ENCODE data around the gene PNP. TPM values are rescaled to one million over a fixed set of nuclear protein-coding genes. Genes with fewer than 3 reads are reported as not detected.

The PNP gene
- 343 and 388 TPM in 2 replicates for total RNA-seq

DNA sequence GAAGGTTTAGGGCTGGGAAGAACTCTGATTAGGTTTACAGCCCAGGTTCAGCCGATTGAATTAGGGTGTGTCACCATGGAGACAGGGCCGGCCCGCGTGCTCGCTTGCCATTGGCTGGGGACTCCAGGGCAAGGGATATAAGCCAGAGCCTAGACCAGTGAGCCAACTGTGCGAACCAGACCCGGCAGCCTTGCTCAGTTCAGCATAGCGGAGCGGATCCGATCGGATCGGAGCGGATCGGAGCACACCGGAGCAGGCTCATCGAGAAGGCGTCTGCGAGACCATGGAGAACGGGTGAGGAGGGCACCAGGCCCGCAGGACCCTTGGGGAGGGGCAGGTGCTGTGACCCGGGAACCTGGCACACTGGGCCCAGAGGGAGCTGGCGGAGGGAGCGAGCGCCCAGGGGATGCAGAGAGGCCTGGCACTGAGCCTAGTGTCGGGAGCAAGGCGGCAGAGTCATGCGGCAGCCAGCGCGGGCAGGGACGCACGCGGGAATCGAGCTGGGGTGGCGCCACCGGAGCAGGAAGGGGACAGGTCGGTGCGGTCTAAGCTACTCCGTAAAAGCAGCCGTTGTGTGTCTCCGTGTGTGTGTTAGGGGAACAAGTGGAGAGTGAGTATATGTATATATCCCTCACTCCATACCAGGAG, at the start of gene PNP:
TSS of gene PNP (plus strand) at position 165 of the 648 bp plus-strand sequence. CDS start at position 284, 119 bp downstream.

DNA sequence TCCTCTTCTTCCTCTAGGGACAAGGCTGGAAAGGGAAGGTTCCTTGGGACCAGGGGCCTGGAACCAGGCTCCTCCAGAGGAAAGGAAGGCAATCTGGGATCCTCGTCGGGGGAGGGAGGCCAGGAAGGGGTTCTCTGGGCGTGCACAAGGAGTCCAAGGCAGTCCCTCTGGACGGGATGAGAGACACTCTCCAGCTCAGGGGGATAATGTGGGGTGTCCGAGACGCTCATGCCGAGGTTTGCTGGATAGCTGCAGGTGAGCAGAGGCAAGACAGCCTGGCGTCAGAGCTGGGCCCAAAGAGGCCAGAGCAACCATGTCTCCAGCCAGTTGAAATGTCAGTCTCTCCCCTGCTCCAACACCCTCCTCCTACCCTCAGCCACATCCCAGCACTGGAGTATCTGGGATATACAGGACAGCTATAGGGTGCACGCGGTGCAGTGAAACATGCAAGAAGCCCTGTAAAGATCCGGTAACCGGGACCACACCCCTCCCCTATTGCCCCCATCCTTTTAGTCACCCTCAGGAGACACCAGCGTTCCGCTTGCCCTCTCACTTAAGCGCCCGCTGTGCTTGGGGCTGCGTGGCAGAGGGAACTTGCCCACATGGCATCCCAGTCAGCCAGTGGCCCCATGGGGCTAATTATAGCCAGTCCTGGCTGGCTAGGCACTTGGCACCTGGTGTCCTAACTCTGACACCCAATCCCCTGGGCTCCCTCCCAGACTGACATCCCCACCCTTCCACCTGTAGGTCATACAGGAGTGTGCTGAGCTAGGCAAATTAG, 33.4 kb upstream of the PNP start, which contains the start of gene KLHL33:
TSS of gene KLHL33 (minus strand) at position 585 of the 781 bp plus-strand sequence. CDS start at position 230, 355 bp downstream.

DNA sequence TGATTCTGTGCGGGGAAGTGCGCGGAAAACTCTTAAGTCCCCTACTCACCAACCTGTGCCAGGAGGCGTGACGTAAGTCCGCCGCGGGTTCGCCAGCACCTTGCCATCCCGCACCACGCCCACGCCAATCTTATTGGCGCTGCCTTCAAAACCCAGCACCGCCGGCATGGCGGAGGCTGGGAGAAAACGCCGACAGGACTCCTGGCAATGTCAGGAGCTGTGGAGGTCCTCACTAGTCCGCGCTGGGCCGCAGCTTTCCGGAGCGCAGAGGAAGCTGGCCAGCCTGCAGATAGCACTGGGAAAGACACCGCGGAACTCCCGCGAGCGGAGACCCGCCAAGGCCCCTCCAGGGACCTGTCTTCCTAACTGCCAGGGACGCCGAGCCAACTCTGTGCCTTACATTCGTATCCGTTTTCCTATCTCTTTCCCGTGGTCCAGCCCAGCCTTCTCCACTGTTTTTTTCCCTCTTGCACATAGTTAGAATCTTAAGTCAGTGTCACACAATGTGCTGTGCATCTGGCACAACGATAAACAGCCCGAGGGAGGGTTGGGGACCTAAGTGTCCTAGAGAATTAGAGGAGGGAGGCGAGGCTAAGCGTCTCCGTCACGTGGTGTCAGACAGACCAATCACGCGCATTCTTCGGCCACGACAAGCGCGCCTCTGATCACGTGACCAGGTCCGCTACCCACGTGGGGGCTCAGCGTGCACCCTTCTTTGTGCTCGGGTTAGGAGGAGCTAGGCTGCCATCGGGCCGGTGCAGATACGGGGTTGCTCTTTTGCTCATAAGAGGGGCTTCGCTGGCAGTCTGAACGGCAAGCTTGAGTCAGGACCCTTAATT, 14.5 kb upstream of the PNP start, which contains the start of the genes APEX1 and OSGEP:
TSS of gene APEX1 (plus strand) at position 711 of the 839 bp plus-strand sequence. CDS start 420 bp downstream, outside the sequence.
TSS of gene OSGEP (minus strand) at position 297 of the 839 bp plus-strand sequence. CDS start at position 168, 129 bp downstream.

DNA sequence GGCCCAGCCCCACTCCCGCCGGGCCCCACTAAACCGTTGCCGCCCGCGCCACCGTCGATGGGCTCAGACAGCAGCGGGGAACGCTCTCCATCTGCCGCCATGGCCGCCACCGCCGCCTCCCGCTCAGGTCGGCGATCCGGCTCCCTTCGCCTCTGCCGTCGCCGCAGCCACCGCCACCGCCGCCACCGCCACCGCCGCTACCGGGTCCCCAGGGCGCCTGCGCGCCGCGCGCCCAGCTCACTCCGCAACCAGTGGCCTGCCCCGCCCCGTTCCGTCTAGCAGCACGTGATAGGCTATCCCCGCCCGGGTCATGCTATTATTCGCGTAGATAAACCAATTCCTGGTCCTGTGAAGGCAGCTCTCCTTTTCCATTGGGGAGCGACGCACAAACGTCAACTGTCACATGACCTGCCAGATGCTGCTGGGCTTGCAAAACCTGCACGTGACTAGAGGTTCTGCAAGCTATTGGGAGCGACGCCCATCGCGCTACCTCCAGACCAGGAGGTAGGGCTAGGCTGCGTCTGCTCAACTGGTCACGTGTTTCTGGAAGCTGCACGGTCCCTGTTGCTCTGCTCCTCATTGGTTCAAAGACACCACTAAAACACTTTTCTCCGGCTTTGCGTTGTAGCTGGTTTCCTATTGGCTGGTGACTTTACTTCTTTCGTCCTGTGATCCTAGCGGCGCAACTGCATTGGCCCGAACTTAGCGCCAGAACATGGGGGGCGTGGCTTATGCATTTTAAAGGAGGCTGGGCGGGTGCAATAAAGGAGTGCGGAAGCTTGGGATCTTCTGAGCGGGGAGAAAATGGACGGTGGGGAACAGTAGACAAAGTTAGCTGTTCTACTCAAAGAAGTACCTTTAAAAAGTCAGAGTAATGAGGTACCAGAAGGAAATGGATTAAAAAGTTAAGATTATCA, 7.7 kb upstream of the PNP start, which contains the start of gene PIP4P1:
TSS of gene PIP4P1 (minus strand) at position 210 of the 917 bp plus-strand sequence. CDS start at position 101, 109 bp downstream.

Other genes starting within 250 kb of the PNP start
- not detected in 2 replicates for gene OR11H6, start 245.7 kb upstream of the PNP start, total RNA-seq
- not detected in 2 replicates for gene OR11H7, start 240.4 kb upstream of the PNP start, total RNA-seq
- not detected in 2 replicates for gene OR11H4, start 230.1 kb upstream of the PNP start, total RNA-seq
- 19.3 TPM in 2 replicates for gene TTC5, start 163.5 kb upstream of the PNP start, total RNA-seq
- 35.0 and 35.9 TPM in 2 replicates for gene CCNB1IP1, start 136.1 kb upstream of the PNP start, total RNA-seq
- gene PARP2, start 125.8 kb upstream of the PNP start, total RNA-seq, result 10.1 and 11.4 TPM in 2 replicates
- gene TEP1, start 55.9 kb upstream of the PNP start, total RNA-seq, result 23.2 and 30.5 TPM in 2 replicates
- gene KLHL33, start 33.2 kb upstream of the PNP start, total RNA-seq, result not detected in 2 replicates
- 45.1 and 49.5 TPM in 2 replicates for gene OSGEP, start 14.6 kb upstream of the PNP start, total RNA-seq
- gene APEX1, start 14.2 kb upstream of the PNP start, total RNA-seq, result 60.2 and 74.5 TPM in 2 replicates
- gene PIP4P1, start 8.0 kb upstream of the PNP start, total RNA-seq, result 25.8 and 26.1 TPM in 2 replicates
- gene RNASE10, start 36.1 kb downstream of the PNP start, total RNA-seq, result 0.48 and 4.2 TPM in 2 replicates
- not detected in 2 replicates for gene RNASE9, start 91.6 kb downstream of the PNP start, total RNA-seq
- gene RNASE11, start 118.6 kb downstream of the PNP start, total RNA-seq, result not detected in 2 replicates
- gene RNASE12, start 122.0 kb downstream of the PNP start, total RNA-seq, result not detected in 2 replicates
- not detected in 2 replicates for gene OR6S1, start 172.3 kb downstream of the PNP start, total RNA-seq
- gene RNASE4, start 215.2 kb downstream of the PNP start, total RNA-seq, result 6.4 and 20.9 TPM in 2 replicates
- gene ANG, start 219.4 kb downstream of the PNP start, total RNA-seq, result 3.8 and 7.8 TPM in 2 replicates

Measured in vein endothelial cell (primary cell).